Measurements from ENCODE around the gene SIRT4.

DNA sequence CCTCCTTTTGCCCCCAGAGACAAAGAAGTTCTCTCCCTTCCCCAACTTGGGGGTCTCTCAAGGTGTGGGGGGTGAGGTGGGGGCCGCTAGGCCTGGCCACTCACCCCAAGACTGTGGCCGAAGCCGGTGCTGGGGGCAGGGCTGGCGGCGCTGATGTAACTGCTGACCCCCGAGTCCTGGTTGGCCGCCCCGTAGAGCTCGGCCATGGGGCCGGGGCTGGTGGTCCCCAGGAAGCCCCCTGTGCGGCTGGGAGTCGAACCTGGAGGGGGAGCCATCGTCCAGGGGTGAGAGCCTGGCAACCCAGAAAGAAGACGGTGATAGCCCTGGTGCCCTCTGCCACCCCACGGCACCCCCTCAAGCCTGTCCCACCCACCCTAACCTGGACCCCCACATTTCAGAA, 43.9 kb downstream of the SIRT4 start:
- no peak for TF ChIP-seq NR1H2 (CRISPR knock-in tag; IDR thresholded peaks at IDR 0.05)
- no peak for TF ChIP-seq IRF2 (CRISPR knock-in tag; IDR thresholded peaks at IDR 0.05; ENCODE audit: borderline replicate concordance, low read depth)
- TF ChIP-seq, protein P1, sequence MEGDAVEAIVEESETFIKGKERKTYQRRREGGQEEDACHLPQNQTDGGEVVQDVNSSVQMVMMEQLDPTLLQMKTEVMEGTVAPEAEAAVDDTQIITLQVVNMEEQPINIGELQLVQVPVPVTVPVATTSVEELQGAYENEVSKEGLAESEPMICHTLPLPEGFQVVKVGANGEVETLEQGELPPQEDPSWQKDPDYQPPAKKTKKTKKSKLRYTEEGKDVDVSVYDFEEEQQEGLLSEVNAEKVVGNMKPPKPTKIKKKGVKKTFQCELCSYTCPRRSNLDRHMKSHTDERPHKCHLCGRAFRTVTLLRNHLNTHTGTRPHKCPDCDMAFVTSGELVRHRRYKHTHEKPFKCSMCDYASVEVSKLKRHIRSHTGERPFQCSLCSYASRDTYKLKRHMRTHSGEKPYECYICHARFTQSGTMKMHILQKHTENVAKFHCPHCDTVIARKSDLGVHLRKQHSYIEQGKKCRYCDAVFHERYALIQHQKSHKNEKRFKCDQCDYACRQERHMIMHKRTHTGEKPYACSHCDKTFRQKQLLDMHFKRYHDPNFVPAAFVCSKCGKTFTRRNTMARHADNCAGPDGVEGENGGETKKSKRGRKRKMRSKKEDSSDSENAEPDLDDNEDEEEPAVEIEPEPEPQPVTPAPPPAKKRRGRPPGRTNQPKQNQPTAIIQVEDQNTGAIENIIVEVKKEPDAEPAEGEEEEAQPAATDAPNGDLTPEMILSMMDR (IDR thresholded peaks at IDR 0.05) = no peak
- no peak for TF ChIP-seq ZNF416 (CRISPR knock-in tag; IDR thresholded peaks at IDR 0.05)
- TF ChIP-seq GTF2I (CRISPR knock-in tag; conservative IDR thresholded peaks at IDR 0.05) = no peak
- no peak for TF ChIP-seq CREM (CRISPR knock-in tag; IDR thresholded peaks at IDR 0.05)
- TF ChIP-seq, protein P2, sequence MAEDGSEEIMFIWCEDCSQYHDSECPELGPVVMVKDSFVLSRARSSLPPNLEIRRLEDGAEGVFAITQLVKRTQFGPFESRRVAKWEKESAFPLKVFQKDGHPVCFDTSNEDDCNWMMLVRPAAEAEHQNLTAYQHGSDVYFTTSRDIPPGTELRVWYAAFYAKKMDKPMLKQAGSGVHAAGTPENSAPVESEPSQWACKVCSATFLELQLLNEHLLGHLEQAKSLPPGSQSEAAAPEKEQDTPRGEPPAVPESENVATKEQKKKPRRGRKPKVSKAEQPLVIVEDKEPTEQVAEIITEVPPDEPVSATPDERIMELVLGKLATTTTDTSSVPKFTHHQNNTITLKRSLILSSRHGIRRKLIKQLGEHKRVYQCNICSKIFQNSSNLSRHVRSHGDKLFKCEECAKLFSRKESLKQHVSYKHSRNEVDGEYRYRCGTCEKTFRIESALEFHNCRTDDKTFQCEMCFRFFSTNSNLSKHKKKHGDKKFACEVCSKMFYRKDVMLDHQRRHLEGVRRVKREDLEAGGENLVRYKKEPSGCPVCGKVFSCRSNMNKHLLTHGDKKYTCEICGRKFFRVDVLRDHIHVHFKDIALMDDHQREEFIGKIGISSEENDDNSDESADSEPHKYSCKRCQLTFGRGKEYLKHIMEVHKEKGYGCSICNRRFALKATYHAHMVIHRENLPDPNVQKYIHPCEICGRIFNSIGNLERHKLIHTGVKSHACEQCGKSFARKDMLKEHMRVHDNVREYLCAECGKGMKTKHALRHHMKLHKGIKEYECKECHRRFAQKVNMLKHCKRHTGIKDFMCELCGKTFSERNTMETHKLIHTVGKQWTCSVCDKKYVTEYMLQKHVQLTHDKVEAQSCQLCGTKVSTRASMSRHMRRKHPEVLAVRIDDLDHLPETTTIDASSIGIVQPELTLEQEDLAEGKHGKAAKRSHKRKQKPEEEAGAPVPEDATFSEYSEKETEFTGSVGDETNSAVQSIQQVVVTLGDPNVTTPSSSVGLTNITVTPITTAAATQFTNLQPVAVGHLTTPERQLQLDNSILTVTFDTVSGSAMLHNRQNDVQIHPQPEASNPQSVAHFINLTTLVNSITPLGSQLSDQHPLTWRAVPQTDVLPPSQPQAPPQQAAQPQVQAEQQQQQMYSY (CRISPR knock-in tag; IDR thresholded peaks at IDR 0.05) = no peak
